Right atrium auricular region (tissue), 2 donors: ENCODE measurements around the gene VPS4A. TPM values are rescaled to one million over a fixed set of nuclear protein-coding genes. Genes with fewer than 3 reads are reported as not detected.

Experiments
- DNase-seq: peaks from one replicate; pipeline ENCODE4 v3.0.0-alpha.2; 2019; ENCODE audit warnings: low spot score
- H3K27ac ChIP-seq, 2 donors: fragments of 200-600 bp; sonication (generic); 1 replicate in 1 of 2; 2 replicates in 1 of 2; pipeline ENCODE4 v1.5.1; 2016 to 2019
- H3K27me3 ChIP-seq, 2 donors: fragments of 200-600 bp; sonication (generic); one replicate each; pipeline versions ENCODE4 v1.5.1 to v1.6.0; 2017 to 2019
- H3K36me3 ChIP-seq: fragments of 200-600 bp; sonication (generic); one replicate; pipeline ENCODE4 v1.5.1; 2016
- H3K4me1 ChIP-seq, 2 donors: fragments of 200-600 bp; sonication (generic); one replicate each; pipeline versions ENCODE4 v1.5.1 to v1.6.0; 2017 to 2019
- H3K4me3 ChIP-seq, 2 donors: fragments of 200-600 bp; sonication (generic); 1 replicate in 1 of 2; 2 replicates in 1 of 2; pipeline ENCODE4 v1.5.1; 2017 to 2019; ENCODE audit warnings: mild to moderate bottlenecking in 1 of 2, moderate library complexity in 1 of 2
- H3K9me3 ChIP-seq, 2 donors: fragments of 200-600 bp; sonication (generic); one replicate each; pipeline ENCODE4 v1.5.1; 2019
- total RNA-seq, 2 donors: library from RNA; depleted of rRNA; stranded (reverse); fragments of >200 nt; gene quantifications; one replicate each; pipeline ENCODE4 v1.1.0, GENCODE V29; 2016
- TF ChIP-seq, protein P1 (sequence below), 2 donors: fragments of 200-600 bp; sonication (generic); IDR thresholded peaks; one replicate each; pipeline ENCODE4 v1.5.1; 2019; ENCODE audit warnings: antibody characterized with exemption in 2 of 2

The VPS4A gene
- total RNA-seq, result 10 to 100 TPM; 25.4 to 36.4 TPM

DNA sequence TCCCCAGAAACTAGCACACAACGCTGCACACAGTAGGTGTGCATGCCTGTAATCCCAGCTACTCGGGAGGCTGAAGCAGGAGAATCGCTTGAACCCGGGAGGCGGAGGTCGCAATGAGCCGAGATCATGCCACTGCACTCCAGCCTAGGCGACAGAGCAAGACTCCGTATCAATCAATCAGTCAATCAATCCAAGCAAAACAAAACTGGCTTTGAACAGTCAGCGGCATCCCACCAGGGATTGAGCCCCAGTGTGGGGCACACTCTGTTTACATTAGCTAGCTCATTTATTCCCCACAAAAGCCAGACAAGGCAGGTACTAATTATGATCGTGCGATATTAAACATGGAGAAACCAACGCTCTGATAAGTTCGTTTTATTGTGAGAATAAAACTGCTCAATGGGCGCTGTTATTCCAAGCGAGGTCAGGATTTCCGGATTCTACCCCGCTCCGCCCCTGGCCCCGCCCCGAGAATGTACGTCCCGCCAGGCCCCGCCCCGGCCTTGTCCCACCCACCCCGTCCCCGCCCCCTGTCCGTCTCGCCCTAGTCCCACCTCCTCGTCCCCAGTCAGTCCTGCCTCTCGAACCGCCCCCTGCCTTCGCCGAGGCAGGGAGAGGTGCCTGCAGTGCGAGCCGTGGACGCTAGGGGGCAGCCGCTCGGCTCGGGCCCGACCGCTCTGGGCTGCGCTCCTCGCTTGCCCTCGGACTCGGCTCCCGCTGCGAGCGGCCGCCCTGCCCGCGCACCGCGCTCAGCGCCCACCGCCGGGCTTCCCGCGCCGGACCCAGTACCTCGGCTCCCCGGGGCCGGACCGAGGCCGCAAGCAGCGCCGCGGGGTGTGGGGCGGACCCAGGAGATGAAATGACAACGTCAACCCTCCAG is at the start of gene VPS4A:
Gene VPS4A (plus strand): TSS at position 698 of the 880 bp plus-strand sequence. CDS start 162 bp downstream, at position 860.
- Histone ChIP-seq H3K27ac (peak within 1 kb of the TSS; percentile 82 to 89), H3K36me3 (peaks cover 9% of the 10 kb centered on the region), H3K27me3 (no peaks in the 10 kb centered on the region), H3K4me1 (peaks cover 0 to 21% of the 10 kb centered on the region in 2 donors), H3K9me3 (no peaks in the 10 kb centered on the region), H3K4me3 (peak within 1 kb of the TSS; percentile 87 to 92)
- DNase-seq, result peak; percentile 93
- TF ChIP-seq, protein P1, sequence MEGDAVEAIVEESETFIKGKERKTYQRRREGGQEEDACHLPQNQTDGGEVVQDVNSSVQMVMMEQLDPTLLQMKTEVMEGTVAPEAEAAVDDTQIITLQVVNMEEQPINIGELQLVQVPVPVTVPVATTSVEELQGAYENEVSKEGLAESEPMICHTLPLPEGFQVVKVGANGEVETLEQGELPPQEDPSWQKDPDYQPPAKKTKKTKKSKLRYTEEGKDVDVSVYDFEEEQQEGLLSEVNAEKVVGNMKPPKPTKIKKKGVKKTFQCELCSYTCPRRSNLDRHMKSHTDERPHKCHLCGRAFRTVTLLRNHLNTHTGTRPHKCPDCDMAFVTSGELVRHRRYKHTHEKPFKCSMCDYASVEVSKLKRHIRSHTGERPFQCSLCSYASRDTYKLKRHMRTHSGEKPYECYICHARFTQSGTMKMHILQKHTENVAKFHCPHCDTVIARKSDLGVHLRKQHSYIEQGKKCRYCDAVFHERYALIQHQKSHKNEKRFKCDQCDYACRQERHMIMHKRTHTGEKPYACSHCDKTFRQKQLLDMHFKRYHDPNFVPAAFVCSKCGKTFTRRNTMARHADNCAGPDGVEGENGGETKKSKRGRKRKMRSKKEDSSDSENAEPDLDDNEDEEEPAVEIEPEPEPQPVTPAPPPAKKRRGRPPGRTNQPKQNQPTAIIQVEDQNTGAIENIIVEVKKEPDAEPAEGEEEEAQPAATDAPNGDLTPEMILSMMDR (IDR thresholded peaks at IDR 0.05), result peak; percentile 96

DNA sequence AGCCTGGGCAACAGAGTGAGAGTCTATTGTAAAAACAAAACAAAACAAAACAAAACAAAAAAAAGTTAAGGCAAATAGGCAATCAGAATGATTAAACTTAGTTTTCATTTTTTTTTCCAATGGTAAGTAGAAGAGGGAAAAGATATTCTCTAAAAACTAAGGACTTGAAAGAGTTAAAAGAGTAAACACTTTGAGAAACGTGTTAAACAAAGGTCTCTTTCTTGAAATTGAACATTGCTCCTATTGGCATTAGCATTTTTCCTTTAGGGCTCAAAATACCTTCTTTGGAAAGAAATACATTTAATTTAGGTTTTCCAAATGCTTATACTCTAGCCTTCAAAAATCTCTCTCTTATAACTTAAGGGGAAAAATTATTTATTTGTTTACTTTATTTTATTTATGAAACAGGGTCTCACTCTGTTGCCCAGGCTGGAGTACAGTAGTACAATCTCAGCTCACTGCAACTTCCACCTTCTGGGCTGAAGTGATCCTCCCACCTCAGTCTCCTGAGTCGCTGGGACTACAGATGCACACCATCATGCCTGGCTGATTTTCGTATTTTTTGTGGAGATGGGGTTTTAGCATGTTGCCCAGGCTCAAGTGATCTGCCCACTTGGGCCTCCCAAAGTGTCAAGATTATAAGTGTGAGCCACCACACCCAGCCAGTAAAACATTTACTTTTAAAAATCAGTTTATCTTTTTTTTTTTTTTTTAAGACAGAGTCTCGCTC is 44.7 kb upstream of the VPS4A start:
- H3K36me3 ChIP-seq, result no peaks in the 10 kb centered on the region
- no peak overlapping the region for H3K27ac ChIP-seq
- H3K27me3 ChIP-seq, result no peaks in the 10 kb centered on the region
- no peak overlapping the region for H3K4me3 ChIP-seq
- H3K9me3 ChIP-seq, result no peaks in the 10 kb centered on the region
- TF ChIP-seq, protein P1 (IDR thresholded peaks at IDR 0.05), result no peak
- no peaks in the 10 kb centered on the region for H3K4me1 ChIP-seq
- no peak for DNase-seq

DNA sequence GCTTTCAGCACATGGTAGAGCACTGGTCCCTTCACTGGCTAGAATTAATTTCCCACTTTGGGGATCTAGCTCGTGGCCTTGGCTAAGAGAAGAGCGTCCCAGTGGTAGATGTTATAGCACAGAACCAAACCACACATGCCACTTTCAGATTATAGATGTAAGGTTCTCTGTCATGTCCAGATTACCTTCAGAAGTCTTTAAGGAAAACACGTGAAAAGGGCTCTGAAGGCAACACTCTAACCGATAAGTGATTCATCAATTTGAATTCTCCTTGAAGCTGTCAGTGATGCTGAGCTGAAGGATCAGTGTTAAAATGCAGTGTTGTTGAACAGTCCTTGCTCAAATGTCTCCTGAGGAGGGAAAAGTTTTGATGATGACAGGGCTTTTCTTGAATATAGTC is 43.5 kb upstream of the VPS4A start:
- TF ChIP-seq, protein P1 (IDR thresholded peaks at IDR 0.05), result no peak
- DNase-seq, result no peak
- Histone ChIP-seq H3K9me3 (no peaks in the 10 kb centered on the region), H3K4me1 (no peaks in the 10 kb centered on the region), H3K4me3 (no peak overlapping the region), H3K27ac (no peak overlapping the region), H3K27me3 (no peaks in the 10 kb centered on the region), H3K36me3 (no peaks in the 10 kb centered on the region)

DNA sequence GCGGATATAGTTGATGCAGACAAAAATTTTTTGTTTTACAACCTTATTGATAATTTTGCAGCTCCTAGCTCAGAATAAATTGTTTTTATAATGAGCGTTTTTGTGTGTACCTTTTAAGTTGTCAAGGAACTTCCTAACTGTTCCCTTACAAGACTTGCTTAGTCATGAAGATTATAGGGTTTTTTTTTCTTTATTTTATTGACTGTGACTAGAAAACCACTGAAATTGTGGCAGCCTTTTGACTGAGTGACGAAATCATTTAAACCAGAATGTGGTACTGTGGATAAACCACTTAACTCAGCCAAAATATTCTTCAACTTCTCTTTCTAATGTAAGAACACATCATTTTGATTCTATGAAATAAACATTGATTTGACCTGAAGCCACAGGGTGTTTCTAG is 40.8 kb upstream of the VPS4A start:
- H3K27me3 ChIP-seq, result no peaks in the 10 kb centered on the region
- no peaks in the 10 kb centered on the region for H3K36me3 ChIP-seq
- no peak overlapping the region for H3K27ac ChIP-seq
- no peaks in the 10 kb centered on the region for H3K9me3 ChIP-seq
- DNase-seq, result no peak
- TF ChIP-seq, protein P1 (IDR thresholded peaks at IDR 0.05), result no peak
- H3K4me1 ChIP-seq, result peaks cover 0 to 3% of the 10 kb centered on the region in 2 donors
- no peak overlapping the region for H3K4me3 ChIP-seq

DNA sequence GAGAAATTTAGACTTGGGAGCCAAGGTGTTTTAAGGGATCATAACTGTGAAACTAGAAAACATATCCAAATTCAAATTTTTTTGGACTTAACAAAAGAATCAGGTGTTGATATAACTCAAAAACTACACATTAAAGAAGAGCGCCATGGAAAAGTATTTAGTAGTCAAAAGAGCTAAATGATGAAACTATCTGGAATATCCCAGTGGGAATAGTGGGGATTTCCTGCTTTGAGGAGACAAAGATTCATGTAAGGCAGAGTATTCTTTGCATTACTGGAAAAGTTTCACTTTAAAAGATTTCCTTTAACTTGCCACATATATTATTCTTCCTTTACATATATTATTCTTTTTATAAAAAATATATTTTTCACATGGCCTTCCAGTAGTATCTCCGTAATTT is 40.3 kb upstream of the VPS4A start:
- Histone ChIP-seq H3K27me3 (no peaks in the 10 kb centered on the region), H3K9me3 (no peaks in the 10 kb centered on the region), H3K4me3 (no peak overlapping the region), H3K27ac (no peak overlapping the region), H3K4me1 (peaks cover 0 to 5% of the 10 kb centered on the region in 2 donors), H3K36me3 (no peaks in the 10 kb centered on the region)
- TF ChIP-seq, protein P1 (IDR thresholded peaks at IDR 0.05), result no peak
- DNase-seq, result no peak
